ENCODE measurements around the gene GPANK1. TPM values are rescaled to one million over a fixed set of nuclear protein-coding genes. Genes with fewer than 3 reads are reported as not detected.

Gene GPANK1
- total and polyA plus RNA-seq, 2 of the 13 experiments (the other 11 are each of a cell fraction or from before 2014, with no cell fraction given): 15.4 to 22.8 TPM

GRCh38 chr6:31657406-31658157 is 7.2 kb downstream of the GPANK1 start (continued):
- TF ChIP-seq KIAA2018 (CRISPR knock-in tag; IDR thresholded peaks at IDR 0.05; ENCODE audit: borderline replicate concordance) (no peak), ZNF674 (CRISPR knock-in tag; IDR thresholded peaks at IDR 0.05; ENCODE audit: low read depth) (no peak), ETV6 (CRISPR knock-in tag; conservative IDR thresholded peaks at IDR 0.05) (no peak), RXRB (CRISPR knock-in tag; IDR thresholded peaks at IDR 0.05; ENCODE audit: borderline replicate concordance) (no peak), PCBP2 (optimal IDR thresholded peaks at IDR 0.05; ENCODE audit: low read depth, low read length, poor library complexity, severe bottlenecking) (no peak), ZNF598 (CRISPR knock-in tag; IDR thresholded peaks at IDR 0.05; ENCODE audit: borderline replicate concordance) (no peak), POLR2AphosphoS5 (IDR thresholded peaks at IDR 0.05; ENCODE audit: low read depth, low read length) (0 out of 2 replicates have a peak, but pooled peaks have one; percentile 25), ZNF557 (CRISPR knock-in tag; IDR thresholded peaks at IDR 0.05) (no peak), ZSCAN21 (CRISPR knock-in tag; IDR thresholded peaks at IDR 0.05; ENCODE audit: borderline replicate concordance) (0 out of 2 replicates have a peak, but pooled peaks have one; percentile 50), ATF7-NPFF (CRISPR knock-in tag; IDR thresholded peaks at IDR 0.05; ENCODE audit: low read depth) (no peak), EED (CRISPR knock-in tag; IDR thresholded peaks at IDR 0.05) (no peak), MYNN (CRISPR knock-in tag; IDR thresholded peaks at IDR 0.05; ENCODE audit: low read depth) (0 out of 2 replicates have a peak, but pooled peaks have one; percentile 65), ZNF720 (CRISPR knock-in tag; IDR thresholded peaks at IDR 0.05) (no peak), CC2D1A (CRISPR knock-in tag; IDR thresholded peaks at IDR 0.05) (no peak), KAT2B (IDR thresholded peaks at IDR 0.05; ENCODE audit: borderline replicate concordance, low read depth, low read length) (no peak), ISL2 (CRISPR knock-in tag; IDR thresholded peaks at IDR 0.05) (no peak), CREB1 (IDR thresholded peaks at IDR 0.05) (peak; percentile 85), CREB1 (CRISPR knock-in tag; IDR thresholded peaks at IDR 0.05) (no peak), BRF2 (CRISPR knock-in tag; IDR thresholded peaks at IDR 0.05) (no peak), ZFP36 (IDR thresholded peaks at IDR 0.05; ENCODE audit: borderline replicate concordance, low read depth, low read length, partially characterized antibody) (no peak)
- TF ChIP-seq, protein P1, sequence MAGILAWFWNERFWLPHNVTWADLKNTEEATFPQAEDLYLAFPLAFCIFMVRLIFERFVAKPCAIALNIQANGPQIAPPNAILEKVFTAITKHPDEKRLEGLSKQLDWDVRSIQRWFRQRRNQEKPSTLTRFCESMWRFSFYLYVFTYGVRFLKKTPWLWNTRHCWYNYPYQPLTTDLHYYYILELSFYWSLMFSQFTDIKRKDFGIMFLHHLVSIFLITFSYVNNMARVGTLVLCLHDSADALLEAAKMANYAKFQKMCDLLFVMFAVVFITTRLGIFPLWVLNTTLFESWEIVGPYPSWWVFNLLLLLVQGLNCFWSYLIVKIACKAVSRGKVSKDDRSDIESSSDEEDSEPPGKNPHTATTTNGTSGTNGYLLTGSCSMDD (CRISPR knock-in tag; IDR thresholded peaks at IDR 0.05): no peak

Measured in HepG2 (cell line).